Activated CD4-positive, alpha-beta T cell treated with anti-CD3 and anti-CD28 coated beads for 4 hours (primary cell): ENCODE results near the gene CCT6B.
"Not testable (repeated sequence)": the region's sequence is repeated elsewhere in the genome, so short reads cannot be mapped to it uniquely, and the experiment has no call there.

Source experiments
- DNase-seq, 2 donors: peaks; one replicate each; pipeline ENCODE4 v3.0.0-alpha.2; 2020

The CCT6B gene

DNA sequence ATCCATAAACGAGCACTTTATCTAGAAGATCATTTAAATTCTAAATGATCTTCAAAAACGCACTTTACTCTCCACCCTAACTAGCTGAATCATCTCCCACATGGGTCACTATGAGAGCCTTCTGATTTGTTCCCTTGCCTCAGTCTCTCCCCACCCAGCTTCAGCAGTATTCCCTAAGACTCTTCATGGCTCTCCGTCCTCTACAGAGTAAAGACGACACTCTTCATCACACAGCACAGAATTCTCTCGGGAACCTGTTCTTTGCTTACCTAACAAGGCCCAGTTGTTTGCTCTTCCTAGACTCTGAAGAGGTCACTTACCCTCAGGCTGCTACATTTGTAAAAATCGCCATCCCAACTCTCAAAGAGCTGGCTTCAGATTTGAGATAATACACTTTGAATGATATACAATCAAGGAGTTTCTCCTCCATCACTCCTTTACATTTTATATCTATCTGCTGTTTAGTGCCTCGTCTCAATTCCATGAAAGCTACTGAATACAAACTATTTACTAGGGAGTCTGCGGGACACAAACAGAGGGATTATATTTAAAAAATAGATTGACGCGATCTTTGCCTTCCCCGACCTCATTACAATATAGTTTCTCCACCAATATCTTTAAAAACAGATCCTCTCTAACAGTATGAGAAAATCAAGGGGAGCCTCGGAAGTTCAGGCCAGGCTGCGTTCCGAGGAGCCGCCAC lies 18.5 kb upstream of the CCT6B start:
- DNase-seq, result no peak

GRCh38 chr17:34979153-34979552 lies 17.9 kb upstream of the CCT6B start:
- DNase-seq, result no peak

DNA sequence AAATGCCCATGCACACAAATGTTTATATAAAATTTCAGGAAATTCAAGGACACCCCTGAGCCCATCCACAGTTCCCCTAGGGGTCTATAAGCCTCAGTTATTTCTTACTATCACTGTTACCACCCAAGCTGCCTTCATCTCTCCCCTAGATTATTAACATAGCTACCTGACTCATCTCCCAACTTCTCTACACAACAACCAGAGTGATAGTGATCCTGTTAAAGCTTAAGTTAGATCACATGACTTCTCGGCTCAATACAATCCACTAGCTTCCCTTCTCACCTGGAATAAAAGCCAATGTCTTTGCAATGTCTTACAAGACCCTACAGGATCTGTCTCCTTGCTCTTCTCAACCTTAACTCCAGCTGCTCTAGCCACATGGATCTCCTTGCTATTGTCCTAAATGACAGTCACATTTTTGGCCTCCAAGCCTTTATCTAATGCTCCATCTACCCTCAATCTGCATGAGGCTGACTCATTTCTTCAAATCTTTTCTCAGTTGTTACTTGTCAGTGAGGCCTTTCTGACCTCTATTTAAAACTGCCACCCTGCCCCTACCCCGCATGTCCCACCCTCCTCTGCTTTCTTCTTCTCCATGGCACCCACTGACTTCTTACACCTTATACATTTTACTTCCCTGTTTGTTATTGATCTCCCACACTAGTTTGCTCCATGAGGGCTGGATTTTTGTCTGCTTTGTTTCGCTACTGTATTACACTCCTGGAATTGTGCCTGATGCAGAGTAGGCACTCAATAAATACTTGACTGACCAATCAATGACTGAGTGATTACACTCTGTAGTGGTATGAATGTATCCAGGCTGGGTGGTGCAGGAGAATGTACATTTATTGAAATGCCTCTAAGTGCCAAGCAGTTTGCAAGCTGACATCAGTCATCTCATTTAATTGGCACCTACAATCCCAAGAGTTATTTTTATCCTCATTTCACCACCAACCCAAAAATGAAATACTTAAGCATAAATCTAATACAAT lies 13.8 kb upstream of the CCT6B start:
- no peak for DNase-seq

GRCh38 chr17:34974179-34974578 lies 12.9 kb upstream of the CCT6B start:
- no peak for DNase-seq

- DNase-seq, result no peak
Measured at GRCh38 chr17:34958438-34958837, 2.8 kb downstream of the CCT6B start.

DNA sequence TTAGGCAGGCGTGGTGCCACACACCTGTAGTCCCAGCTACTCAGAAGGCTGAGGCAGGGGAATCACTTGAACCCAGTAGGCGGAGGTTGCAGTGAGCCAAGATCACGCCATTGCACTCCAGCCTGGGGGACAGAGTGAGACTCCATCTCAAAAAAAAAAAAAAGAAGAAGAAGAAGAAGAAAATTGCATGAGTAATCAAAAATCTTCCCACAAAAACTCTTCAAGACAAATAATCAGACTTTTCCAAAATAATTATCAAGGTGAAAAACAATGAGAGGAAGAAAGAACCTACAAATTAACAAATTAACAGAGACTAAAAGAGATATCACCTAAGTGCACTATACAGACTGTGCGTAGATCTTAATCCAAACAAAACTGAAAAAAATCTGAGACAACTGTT lies 10.5 kb downstream of the CCT6B start:
- not testable (repeated sequence) for DNase-seq

DNA sequence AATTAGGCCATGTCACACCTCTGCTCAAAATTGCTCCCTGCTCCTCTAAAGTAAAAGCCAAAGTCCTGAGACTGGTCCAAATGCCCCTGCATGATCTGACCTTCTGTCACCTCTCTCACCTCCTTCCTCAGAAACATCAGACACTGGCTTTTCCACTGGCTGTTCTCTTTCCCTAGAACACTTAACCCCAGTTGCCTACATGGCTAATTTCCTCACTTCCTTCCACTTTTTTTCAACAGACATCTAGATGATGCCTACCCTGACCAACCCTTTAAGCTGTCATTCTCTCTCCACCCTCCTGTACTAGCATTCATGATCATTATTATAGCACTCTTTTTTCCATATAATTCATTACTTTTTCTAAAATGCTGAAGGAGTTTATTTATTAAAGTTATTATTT lies 31.0 kb downstream of the CCT6B start:
- no peak for DNase-seq

- DNase-seq, result no peak
Measured at GRCh38 chr17:34926661-34927060, 34.6 kb downstream of the CCT6B start.

DNA sequence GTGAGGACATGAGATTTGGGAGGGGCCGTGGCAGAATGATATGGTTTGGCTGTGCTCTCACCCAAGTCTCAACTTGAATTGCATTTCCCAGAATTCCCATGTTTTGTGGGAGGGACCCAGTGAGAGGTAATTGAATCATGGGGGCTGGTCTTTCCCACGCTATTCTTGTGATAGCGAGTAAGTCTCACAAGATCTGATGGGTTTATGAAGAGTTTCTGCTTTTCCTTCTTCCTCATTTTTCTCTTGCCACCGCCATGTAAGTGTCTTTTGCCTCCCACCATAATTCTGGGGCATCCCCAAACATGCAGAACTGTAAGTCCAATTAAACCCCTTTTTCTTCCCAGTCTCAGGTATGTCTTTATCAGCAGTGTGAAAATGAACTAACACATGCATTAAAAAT lies 40.6 kb downstream of the CCT6B start:
- DNase-seq, result no peak

DNA sequence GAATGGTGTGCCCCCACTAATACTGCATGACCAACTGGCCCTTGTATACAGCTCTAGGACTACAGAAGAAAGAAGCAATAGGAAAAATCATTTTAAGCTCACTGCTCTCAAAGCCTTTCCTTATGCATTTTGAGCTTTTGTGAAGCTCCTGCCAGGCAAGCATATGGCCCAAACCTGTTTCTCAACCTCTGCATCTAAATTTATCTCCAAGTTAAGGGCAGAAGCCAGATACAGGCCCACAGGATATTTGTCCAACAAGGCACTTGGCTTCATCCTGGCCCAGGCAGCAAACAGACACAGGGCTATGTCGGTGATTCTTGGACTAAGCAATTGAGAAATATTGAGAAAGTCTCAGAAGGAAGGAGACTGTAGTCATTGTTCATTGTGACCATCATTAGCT lies 43.9 kb downstream of the CCT6B start:
- no peak for DNase-seq

- no peak for DNase-seq
Measured at GRCh38 chr17:34916120-34916519, 45.1 kb downstream of the CCT6B start.

GRCh38 chr17:34913001-34913400 lies 48.3 kb downstream of the CCT6B start:
- no peak for DNase-seq

DNA sequence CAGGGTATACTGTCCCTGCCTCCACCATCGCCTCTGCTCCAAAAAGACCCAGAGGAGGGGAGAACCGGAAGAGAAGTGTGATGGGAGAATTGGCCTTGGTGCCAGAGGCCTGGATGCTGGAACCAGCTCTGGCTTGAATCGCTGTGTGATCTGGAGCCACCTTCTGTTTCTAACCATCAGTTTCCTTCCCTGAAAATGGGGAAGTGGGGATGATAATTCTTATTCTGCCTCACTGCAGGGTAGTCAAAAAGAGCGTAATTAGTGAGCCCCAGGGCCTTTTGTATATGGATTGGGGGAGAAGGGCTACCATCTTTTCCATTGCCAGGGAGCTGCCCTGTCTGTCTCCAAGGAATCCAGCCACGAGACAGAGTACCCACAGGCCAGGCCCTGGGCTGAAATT lies 52.2 kb downstream of the CCT6B start:
- no peak for DNase-seq

GRCh38 chr17:34902831-34903547 lies 58.3 kb downstream of the CCT6B start:
- DNase-seq, result no peak

DNA sequence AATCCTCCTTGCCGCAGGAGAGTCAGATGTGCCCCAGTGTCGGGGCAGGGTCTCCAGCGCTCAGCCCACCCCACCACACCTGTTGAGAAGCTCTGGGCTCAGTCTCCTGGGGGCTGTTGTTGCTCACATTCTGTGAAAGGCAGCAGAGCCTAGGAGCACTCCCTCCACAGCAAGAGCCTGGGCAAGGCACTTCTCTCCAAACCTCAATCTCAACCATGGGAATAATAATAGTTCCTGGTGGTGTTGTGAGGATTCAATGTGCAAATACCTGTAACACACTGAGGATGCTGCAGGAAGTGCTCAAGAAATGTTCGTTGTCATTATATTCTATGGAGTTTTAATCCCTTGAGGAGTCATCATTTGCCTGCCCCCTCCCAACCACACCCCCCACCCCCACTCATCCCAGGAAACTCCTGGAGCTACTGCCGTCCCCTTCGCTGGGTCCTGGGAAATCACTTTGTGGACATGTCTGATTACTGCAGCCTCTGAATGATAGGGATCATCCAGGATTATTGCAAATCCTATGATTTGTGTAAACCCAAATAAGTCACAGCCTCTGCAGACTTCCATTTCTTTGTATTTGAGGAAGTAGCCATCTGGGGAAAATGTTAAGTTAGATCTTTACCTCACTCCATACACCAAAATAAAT lies 61.5 kb downstream of the CCT6B start:
- DNase-seq, result no peak

GRCh38 chr17:34895383-34895782 lies 65.9 kb downstream of the CCT6B start:
- DNase-seq, result no peak

GRCh38 chr17:34894964-34895363 lies 66.3 kb downstream of the CCT6B start:
- no peak for DNase-seq

DNA sequence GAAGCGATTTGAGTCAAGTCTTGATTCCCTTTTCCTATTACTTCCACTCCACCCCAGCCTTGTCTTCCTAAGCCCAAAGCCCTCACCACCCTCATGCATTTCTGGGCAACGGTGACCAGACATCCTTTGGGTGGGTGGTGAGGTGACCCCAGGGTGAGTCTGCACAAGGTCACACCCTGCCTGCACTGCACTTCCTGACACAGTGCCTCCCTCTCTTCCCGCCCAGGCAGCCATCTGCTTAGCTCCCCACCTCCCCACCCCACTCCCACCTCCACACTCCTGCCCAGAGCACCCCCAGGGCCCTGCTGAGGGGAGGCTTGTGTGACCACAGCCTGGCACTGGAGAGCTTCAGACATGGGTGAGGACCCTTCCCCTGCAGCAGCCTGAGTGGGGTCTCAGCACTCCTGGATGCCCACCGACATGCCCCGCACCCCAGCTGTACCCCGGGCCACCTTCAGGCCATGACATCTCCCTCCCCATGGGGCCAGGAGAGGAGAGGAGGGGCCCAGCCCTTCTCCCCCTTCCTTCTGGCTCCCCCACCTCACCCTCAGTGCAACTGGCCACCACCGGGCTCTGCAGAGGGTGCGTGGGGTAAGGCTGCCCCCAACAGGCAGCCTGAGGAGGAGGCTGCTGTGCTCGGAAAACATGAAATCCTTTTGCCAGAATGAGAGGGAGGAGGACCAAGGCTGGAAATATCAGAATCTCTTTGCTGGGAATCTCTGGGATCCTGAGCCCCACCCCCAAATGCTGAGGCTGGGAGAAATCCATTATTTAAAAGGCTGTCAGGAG lies 68.6 kb downstream of the CCT6B start:
- DNase-seq, result no peak

GRCh38 chr17:34886831-34887230 lies 74.4 kb downstream of the CCT6B start:
- DNase-seq, result no peak

GRCh38 chr17:34885076-34885475 lies 76.2 kb downstream of the CCT6B start:
- DNase-seq, result no peak

- no peak for DNase-seq
Measured at GRCh38 chr17:34884597-34884996, 76.7 kb downstream of the CCT6B start.
